H1 (cell line): Measurements from ENCODE around the gene RNF38.

ENCODE experiments used
- SIX5 ChIP-seq: IDR thresholded peaks from 2 replicates; pipeline ENCODE4 v1.6.1; 2011; ENCODE audit warnings: mild to moderate bottlenecking, low read depth, low read length
- TAF1 ChIP-seq: IDR thresholded peaks from 2 replicates; pipeline ENCODE4 v1.6.1; 2011; ENCODE audit warnings: mild to moderate bottlenecking, low read depth, low read length
- TF ChIP-seq, protein P1 (sequence below), 3 experiments: IDR thresholded peaks; 1 replicate in 2 of 3; 2 replicates in 1 of 3; pipeline versions ENCODE4 v1.5.1 to v1.6.1; 2011; ENCODE audit warnings: low read length in 3 of 3, mild to moderate bottlenecking in 3 of 3, inconsistent platforms in 2 of 3, low read depth in 1 of 3, moderate library complexity in 1 of 3; ENCODE audit not compliant: insufficient read depth in 1 of 3; ENCODE audit errors: control extremely low read depth in 1 of 3
- TF ChIP-seq, protein P2 (sequence below): IDR thresholded peaks from 2 replicates; pipeline ENCODE4 v1.6.1; 2011; ENCODE audit warnings: low read length, improper control_type of control experiment

DNA sequence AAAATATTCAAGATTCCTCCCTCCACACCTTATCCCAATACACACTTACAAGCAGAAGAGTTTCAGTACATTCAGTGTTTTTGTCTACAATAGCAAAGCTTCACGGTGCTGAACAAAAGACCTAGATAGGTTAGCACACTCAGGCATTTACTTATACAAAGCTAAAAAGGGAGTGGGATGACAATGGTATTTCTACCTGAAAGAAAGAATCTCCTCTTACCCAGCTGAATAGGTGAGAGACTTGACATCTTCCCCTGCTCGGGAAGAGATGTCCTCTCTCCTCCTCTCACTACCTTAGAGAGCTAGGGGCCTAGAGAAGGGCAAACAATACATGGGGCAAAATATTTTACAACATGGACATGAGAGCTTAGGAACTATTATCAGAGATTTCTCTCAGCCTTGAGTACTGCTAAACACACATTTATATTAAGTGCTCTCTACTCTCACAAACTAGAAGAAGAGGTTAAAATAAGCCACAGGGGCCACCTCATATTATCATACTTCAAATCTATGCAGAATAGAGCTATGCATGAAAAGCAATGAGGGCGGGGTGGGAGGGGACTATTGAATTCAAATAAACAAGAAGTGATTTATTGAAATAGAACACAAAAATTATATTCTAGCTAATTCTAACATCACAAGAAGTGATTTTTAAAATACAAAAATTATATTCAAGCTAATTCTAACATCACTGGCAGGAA is 38.6 kb upstream of the RNF38 start:
- TF ChIP-seq, protein P1, sequence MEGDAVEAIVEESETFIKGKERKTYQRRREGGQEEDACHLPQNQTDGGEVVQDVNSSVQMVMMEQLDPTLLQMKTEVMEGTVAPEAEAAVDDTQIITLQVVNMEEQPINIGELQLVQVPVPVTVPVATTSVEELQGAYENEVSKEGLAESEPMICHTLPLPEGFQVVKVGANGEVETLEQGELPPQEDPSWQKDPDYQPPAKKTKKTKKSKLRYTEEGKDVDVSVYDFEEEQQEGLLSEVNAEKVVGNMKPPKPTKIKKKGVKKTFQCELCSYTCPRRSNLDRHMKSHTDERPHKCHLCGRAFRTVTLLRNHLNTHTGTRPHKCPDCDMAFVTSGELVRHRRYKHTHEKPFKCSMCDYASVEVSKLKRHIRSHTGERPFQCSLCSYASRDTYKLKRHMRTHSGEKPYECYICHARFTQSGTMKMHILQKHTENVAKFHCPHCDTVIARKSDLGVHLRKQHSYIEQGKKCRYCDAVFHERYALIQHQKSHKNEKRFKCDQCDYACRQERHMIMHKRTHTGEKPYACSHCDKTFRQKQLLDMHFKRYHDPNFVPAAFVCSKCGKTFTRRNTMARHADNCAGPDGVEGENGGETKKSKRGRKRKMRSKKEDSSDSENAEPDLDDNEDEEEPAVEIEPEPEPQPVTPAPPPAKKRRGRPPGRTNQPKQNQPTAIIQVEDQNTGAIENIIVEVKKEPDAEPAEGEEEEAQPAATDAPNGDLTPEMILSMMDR (IDR thresholded peaks at IDR 0.05; ENCODE audit: control extremely low read depth in 1 of 3, insufficient read depth in 1 of 3, low read depth in 1 of 3, low read length in 3 of 3) = no peak
- TF ChIP-seq, protein P2, sequence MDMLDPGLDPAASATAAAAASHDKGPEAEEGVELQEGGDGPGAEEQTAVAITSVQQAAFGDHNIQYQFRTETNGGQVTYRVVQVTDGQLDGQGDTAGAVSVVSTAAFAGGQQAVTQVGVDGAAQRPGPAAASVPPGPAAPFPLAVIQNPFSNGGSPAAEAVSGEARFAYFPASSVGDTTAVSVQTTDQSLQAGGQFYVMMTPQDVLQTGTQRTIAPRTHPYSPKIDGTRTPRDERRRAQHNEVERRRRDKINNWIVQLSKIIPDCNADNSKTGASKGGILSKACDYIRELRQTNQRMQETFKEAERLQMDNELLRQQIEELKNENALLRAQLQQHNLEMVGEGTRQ = no peak
- TF ChIP-seq TAF1 = no peak
- TF ChIP-seq SIX5 = no peak
